GM19455 (cell line): ENCODE results near the gene CDV3.
"Not testable (repeated sequence)": the region's sequence is repeated elsewhere in the genome, so short reads cannot be mapped to it uniquely, and the experiment has no call there.

Experiments
- ATAC-seq: cut with Tn5 transposase; IDR thresholded peaks from one replicate; pipeline ENCODE4 v1.9.1; 2021; ENCODE audit not compliant: unreplicated experiment

CDV3 gene

DNA sequence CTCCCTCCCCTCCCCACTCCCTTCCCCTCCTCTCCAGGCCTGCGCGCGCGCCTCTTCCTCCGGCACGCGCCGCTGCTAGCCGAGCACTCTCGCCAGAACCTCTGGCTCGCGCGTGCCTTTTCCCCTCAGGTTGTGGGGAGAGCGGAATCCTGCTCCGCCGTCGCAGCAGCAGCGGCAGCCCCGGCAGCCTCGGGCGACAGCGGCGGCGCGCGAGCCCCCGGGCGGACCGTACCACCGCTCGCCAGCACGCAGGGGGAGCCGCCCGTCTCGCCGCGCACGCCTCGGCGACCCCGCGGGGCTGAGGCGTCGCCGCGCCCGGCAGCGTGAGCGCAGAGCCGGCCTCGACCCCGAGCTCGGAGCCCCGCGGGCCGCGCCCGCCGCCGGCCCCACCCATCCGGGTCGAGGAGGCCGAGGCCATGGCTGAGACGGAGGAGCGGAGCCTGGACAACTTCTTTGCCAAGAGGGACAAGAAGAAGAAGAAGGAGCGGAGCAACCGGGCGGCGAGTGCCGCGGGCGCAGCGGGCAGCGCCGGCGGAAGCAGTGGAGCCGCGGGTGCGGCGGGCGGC lies at the start of gene CDV3:
Gene CDV3 (plus strand): TSS at position 58 of the 566 bp plus-strand sequence. CDS start 359 bp downstream, at position 417.
- peak; percentile 28 for ATAC-seq

- ATAC-seq: not testable (repeated sequence)
These were observed 49.7 kb upstream of the CDV3 start for GRCh38 chr3:133523758-133524157.

- ATAC-seq: no peak
These were observed 48.1 kb upstream of the CDV3 start for GRCh38 chr3:133525435-133525834.

- no peak for ATAC-seq
These were observed 46.3 kb upstream of the CDV3 start for GRCh38 chr3:133527081-133527715.

GRCh38 chr3:133529809-133530208 lies 43.7 kb upstream of the CDV3 start:
- ATAC-seq: no peak

GRCh38 chr3:133531981-133532380 lies 41.5 kb upstream of the CDV3 start:
- ATAC-seq: no peak

DNA sequence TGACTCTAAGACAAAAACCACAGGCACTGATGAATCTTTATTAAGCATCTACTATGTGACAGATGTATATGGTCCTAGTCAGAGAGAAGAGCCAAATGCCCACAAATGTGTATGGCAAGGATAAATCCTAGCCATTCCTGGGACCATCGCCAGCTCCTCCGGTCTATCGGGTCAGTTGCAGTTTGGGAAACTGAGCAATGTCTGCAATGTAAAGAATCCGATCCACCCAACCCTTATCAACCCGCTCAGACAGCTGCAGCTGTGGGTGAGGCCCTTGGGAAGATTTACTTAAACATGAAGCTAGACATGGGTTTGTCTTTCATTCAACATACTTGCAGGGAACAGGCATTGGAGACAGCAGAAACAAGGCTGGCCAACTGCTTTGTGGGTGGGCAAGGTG lies 40.5 kb upstream of the CDV3 start:
- no peak for ATAC-seq

DNA sequence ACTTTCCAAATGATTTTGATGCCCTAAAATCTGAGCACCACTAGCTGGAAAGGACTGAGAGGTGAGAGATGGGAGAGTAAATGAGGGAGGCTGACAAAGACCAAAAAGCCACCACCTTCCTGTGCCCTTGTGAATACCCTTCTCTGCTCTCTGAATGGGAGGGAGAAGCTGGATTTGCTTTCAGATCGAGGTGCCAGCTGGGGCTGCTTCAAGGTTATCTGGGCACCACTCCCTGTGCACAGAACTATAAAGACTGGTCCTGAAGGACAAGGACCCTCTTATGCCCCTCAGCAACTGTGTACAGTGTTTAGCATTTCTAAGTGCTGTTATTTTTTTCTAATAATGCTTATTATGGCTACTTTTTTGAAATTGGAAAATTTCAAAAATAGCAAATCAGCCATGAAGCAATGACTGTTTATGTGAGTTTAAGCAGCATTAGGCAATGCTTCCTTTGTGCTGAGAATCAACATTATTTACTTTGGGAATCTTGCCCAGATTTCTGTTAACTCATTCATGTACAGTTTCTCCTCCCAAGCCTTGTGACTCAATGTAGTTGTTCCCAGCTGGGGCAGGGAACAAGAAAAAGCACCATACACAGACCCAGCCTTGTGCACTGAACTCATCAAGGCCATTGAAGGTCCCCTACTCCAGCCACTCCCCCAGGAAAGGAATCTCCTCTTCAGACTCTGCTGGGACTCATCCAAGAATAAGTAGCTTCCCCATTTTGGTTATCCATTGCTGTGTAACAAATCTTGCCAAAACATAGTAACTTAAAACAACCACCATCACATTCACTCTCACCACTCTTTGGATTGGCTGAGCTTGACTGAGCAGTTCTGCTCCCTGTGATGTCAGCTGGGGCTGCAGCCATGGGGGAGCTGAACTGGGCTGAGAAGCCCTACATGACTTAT lies 37.3 kb upstream of the CDV3 start:
- ATAC-seq: no peak

DNA sequence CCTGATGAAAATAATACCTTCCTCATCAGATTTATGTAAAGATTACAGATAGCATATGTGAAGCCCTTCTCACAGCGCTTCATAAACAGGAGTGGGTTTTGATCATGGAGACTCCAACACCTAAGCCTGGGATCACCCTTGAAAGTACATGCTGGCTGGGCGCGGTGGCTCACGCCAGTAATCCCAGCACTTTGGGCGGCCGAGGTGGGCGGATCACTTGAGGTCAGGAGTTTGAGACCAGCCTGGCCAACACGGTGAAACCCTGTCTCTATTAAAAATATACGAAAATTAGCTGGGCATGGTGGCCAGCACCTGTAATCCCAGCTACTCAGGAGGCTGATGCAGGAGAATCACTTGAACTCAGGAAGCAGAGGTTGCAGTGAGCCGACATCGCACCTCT lies 36.4 kb upstream of the CDV3 start:
- ATAC-seq: not testable (repeated sequence)

DNA sequence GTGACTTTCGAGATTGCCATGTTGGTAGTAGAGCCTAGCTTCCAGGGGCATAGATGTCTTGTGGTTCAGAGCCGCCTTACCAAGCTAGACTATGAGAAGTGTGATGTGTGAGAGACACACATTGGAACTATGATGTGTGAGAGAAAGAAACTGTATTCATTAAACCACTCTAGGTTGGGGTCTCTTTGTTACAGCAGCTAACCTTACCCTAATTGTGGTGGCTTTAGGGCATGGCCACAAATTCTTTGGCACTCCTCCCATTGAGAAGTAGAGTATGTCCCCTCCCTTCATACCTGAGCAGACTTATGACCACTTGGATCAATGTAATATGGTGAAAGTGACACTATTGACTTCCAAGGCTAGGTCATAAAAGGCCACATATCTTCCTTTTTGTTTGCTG lies 35.3 kb upstream of the CDV3 start:
- ATAC-seq: no peak

DNA sequence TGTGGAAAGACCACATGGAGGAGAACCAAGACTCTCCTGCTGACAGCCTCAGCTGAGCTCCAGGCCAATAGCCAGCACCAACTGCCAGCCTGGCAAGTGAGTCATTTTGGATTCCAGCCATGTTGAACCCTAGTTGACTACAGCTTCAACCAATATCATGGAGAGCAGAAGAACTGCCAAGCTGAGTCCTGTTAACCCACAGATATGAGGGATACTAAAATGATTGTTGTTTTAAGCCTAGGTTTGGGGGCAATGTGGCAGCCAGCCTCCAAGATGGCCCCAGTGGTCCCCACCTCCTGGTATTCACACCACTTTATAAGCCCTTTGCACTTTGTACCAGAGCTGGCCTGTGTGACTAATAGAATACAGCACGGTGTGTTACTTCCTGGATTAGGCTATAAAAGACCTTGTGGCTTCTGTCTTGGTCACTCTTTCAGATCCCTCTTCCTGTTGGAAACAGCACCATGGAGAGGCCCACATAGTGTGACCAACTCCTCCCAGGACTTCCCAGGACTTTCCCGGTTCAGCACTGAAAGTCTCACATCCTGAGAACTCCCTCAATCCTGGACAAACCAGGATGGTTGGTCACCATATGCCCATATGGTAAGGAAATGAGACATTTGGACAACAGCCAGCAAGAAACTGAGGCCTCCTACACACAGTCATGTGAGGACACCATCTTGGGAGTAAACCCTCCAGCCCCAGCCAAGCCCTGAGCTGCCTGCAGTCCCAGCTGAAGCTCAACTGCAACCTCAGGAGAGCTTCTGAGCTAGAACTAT lies 32.4 kb upstream of the CDV3 start:
- ATAC-seq: no peak

DNA sequence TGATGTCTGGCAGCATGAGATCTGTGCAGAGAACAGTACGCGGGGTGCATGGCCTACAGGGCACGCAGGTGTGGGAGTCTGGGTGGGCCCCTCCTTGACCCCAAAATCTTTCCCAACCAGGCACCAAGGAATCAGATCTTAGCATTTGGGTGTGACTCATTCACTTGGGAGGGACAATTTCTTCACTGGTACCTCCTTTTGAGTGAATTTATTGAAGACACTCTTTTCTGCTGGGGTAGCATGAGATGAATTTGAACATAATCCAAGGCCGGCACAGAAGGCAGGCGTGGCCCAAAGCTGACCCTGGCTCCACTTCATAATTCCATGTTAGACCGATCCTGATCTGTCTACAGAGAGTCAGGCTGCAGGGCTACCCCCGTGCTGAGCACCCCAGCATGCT lies 30.6 kb upstream of the CDV3 start:
- ATAC-seq: no peak

GRCh38 chr3:133544983-133545382 lies 28.5 kb upstream of the CDV3 start:
- ATAC-seq: not testable (repeated sequence)

DNA sequence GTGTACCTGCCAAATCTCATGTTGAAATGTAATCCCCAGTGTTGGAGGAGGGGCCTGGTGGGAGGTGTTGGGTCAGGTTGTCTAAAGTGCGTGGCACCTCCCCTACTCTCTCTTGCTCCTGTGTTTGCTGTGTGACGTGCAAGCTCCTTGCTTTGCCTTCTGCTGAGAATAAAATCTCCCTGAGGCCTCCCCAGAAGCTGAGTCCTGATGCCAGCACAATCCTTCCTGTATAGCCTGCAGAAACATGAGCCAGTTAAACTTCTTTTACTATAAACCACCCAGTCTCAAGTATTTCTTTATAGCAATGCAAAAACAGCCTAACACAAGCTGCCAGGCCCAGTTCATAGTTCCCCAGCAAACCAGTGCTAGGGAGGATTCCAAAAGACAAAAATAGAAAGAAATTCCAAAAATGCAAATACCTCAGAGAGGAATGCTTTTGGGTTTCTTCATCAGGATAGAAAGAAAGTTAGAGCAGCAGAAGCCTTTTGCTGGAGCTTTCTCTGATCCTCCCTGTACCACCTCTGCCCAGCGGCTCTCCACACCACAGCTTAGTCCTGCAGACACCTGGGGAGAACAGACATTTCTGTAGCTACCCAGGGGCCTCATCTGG lies 25.9 kb upstream of the CDV3 start:
- ATAC-seq: no peak

DNA sequence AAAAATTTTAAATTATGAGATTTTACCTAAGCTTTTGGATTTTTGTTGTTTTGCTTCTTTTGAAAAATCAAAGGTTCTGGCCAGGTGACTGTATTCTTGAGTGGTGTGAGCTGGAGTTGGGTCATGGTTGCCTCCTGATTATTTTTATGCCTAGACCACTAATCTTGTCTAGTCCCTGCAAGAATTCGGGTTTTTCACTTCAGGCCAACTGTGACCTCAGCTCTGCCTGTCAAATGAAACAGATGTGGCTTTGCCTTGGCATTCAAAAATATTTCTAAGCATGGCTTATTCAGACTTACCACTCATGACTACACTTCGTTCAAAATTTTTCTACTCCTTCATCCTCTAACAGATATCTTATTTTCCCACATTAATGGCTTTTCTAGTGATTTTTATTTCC lies 25.4 kb upstream of the CDV3 start:
- no peak for ATAC-seq

DNA sequence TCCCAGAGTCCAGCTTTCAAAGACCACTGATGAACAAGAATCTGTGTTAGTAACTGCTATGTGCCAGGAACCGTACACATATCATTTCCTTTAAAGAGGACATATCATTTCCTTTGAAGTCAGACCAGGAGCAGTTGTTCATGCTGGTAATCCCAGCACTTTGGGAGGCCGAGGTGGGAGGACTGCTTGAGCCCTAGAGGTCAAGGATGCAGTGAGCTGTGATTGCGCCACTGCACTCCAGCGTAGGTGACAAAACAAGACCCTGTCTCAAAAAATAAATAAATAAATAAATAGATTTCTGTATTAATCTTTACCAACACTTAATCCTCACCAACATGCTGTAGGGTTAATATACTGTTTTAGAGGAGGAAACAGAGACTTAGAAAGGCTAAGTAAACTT lies 23.9 kb upstream of the CDV3 start:
- ATAC-seq: no peak

DNA sequence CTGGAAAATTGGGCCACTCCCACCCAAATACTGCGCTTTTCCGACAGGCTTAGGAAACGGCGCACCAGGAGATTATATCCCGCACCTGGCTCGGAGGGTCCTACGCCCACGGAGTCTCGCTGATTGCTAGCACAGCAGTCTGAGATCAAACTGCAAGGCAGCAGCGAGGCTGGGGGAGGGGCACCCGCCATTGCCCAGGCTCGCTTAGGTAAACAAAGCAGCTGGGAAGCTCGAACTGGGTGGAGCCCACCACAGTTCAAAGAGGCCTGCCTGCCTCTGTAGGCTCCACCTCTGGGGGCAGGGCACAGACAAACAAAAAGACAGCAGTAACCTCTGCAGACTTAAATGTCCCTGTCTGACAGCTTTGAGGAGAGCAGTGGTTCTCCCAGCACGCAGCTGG lies 21.9 kb upstream of the CDV3 start:
- ATAC-seq: not testable (repeated sequence)

- no peak for ATAC-seq
These were observed 11.8 kb upstream of the CDV3 start for GRCh38 chr3:133561679-133562078.

DNA sequence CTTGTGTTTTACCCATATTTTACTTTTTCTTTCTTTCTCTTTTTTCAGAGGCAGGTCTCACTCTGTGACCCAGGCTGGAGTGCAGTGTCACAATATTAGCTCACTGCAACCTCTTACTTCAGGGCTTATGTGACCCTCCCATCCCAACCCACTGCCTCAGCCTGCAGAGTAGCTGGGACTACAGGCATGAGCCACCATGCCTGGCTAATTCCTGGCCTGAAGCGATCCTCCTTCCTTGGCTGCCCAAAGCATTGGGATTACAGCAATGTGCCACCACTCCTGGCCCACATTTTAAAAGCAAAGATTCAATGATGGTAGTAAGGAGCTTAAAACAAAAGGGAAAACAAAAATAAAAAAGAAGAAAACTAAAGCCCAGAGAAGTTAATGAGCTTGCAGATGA lies 11.1 kb upstream of the CDV3 start:
- no peak for ATAC-seq

DNA sequence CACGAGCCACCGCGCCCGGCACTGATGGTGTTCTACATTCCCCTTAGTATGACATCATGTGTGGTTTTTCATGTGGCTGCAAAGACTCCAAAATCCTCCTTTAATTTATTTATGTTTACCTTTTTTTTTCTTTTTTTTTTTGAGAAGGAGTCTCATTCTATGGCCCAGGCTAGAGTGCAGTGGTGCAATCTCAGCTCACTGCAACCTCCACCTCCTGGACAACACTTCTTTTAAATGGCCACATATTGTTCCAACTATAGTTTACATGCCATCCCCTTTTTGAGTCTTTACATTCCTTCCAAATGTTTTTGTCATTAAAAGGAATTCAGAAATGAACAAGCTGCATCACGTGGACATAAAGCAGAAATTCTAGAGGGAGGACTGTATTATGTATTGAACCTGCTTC lies 10.3 kb upstream of the CDV3 start:
- ATAC-seq: no peak

DNA sequence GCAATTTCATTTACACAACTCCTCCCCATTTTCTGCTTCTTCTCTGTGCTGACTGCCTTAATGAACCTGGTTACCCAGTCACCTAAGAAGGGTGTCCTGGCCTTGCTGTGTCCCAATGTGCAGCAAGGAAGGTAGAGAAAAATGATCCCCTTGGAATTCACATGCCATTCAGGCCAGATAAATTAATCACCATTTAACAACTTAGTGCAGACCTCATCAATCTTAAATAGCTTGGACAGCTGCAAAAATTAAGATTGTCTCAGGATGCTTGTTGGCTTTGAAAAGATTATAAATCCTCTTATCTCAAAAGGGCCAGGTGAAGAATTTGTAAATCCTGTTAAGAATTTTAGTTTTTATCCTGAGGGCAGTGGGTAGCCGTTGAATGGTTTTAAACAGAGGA lies 9.7 kb upstream of the CDV3 start:
- no peak for ATAC-seq
